Hepatocyte (in vitro differentiated cells): ENCODE results near the gene ZFX. TPM values are rescaled to one million over a fixed set of nuclear protein-coding genes. Genes with fewer than 3 reads are reported as not detected.

Experiments used
- DNase-seq: peaks from one replicate; pipeline ENCODE4 v3.0.0-alpha.2; 2016; ENCODE audit warnings: low spot score
- H2AFZ ChIP-seq: fragments of 200-600 bp; sonication (generic); 2 replicates; pipeline ENCODE4 v1.6.0; 2016; ENCODE audit warnings: antibody characterized with exemption, mild to moderate bottlenecking
- H3K27ac ChIP-seq: fragments of 200-600 bp; sonication (generic); 2 replicates; pipeline ENCODE4 v1.5.1; 2016; ENCODE audit warnings: mild to moderate bottlenecking
- H3K27me3 ChIP-seq: fragments of 200-600 bp; sonication (generic); 2 replicates; pipeline ENCODE4 v1.6.1; 2016
- H3K36me3 ChIP-seq: fragments of 200-600 bp; sonication (generic); replicated peaks from 2 replicates; pipeline ENCODE4 v1.5.1; 2016; ENCODE audit warnings: low read depth; ENCODE audit not compliant: insufficient read depth
- H3K4me1 ChIP-seq: fragments of 200-600 bp; sonication (generic); 2 replicates; pipeline ENCODE4 v1.5.1; 2016; ENCODE audit warnings: mild to moderate bottlenecking, moderate library complexity; ENCODE audit not compliant: insufficient read depth
- H3K4me2 ChIP-seq: fragments of 200-600 bp; sonication (generic); 2 replicates; pipeline ENCODE4 v1.6.0; 2016
- H3K4me3 ChIP-seq: fragments of 200-600 bp; sonication (generic); 2 replicates; pipeline ENCODE4 v1.5.1; 2016; ENCODE audit warnings: mild to moderate bottlenecking
- H3K79me2 ChIP-seq: fragments of 200-600 bp; sonication (generic); 2 replicates; pipeline ENCODE4 v1.6.0; 2017; ENCODE audit warnings: mild to moderate bottlenecking
- H3K9me2 ChIP-seq: fragments of 200-600 bp; sonication (generic); replicated peaks from 2 replicates; pipeline ENCODE4 v1.6.0; 2017; ENCODE audit warnings: mild to moderate bottlenecking; ENCODE audit not compliant: insufficient read depth
- H3K9me3 ChIP-seq: fragments of 200-600 bp; sonication (generic); 2 replicates; pipeline ENCODE4 v1.5.1; 2016; ENCODE audit warnings: low read depth, mild to moderate bottlenecking
- H4K20me1 ChIP-seq: fragments of 200-600 bp; sonication (generic); 2 replicates; pipeline ENCODE4 v1.6.0; 2016; ENCODE audit warnings: mild to moderate bottlenecking; ENCODE audit not compliant: insufficient read depth, poor library complexity, severe bottlenecking
- EZH2 ChIP-seq: fragments of 200-600 bp; sonication (generic); IDR thresholded peaks from 2 replicates; pipeline ENCODE4 v1.6.1; 2016; ENCODE audit warnings: antibody characterized with exemption, mild to moderate bottlenecking, borderline replicate concordance
- EZH2phosphoT487 ChIP-seq: fragments of 200-600 bp; sonication (generic); IDR thresholded peaks from one replicate; pipeline ENCODE4 v1.6.1; 2018; ENCODE audit warnings: antibody characterized with exemption, mild to moderate bottlenecking, low read depth, moderate library complexity; ENCODE audit not compliant: unreplicated experiment, severe bottlenecking
- WGBS: methylation state at CpG from one replicate; pipeline ENCODE4 v1.1.6; 2016; ENCODE audit warnings: low lambda C conversion rate; ENCODE audit errors: missing lambda C conversion rate; 5-methylcytosine and 5-hydroxymethylcytosine counted together
- polyA plus RNA-seq: library from polyadenylated mRNA; unstranded; fragments of >200 nt; fragmentation: Nextera tagmentation; extraction: Ambion mirVana; gene quantifications from 2 replicates; pipeline ENCODE4 v1.2.1, GENCODE V29; 2016
- total RNA-seq: library from RNA; depleted of rRNA; stranded (reverse); fragments of >200 nt; gene quantifications from 2 replicates; pipeline ENCODE4 v1.2.3, GENCODE V29; 2014
- TF ChIP-seq, protein P1 (sequence below): fragments of 200-600 bp; sonication (generic); IDR thresholded peaks from 2 replicates; pipeline ENCODE4 v1.5.1; 2016; ENCODE audit warnings: antibody characterized with exemption, mild to moderate bottlenecking; ENCODE audit not compliant: poor library complexity

Gene ZFX
- total and polyA plus RNA-seq, 2 experiments from 2014 or later = 31.5 to 74.0 TPM

- Histone ChIP-seq H3K9me3 (no peaks in the 10 kb centered on the region), H3K4me1 (no peaks in the 10 kb centered on the region), H3K9me2 (no peaks in the 10 kb centered on the region), H4K20me1 (no peaks in the 10 kb centered on the region), H3K27me3 (no peaks in the 10 kb centered on the region), H3K36me3 (peaks cover 6% of the 10 kb centered on the region), H3K27ac (no peak overlapping the region), H2AFZ (no peak overlapping the region), H3K4me3 (no peak overlapping the region), H3K79me2 (peaks cover 29% of the 10 kb centered on the region), H3K4me2 (no peak overlapping the region)
- TF ChIP-seq EZH2 (no peak), EZH2phosphoT487 (no peak)
- TF ChIP-seq, protein P1, sequence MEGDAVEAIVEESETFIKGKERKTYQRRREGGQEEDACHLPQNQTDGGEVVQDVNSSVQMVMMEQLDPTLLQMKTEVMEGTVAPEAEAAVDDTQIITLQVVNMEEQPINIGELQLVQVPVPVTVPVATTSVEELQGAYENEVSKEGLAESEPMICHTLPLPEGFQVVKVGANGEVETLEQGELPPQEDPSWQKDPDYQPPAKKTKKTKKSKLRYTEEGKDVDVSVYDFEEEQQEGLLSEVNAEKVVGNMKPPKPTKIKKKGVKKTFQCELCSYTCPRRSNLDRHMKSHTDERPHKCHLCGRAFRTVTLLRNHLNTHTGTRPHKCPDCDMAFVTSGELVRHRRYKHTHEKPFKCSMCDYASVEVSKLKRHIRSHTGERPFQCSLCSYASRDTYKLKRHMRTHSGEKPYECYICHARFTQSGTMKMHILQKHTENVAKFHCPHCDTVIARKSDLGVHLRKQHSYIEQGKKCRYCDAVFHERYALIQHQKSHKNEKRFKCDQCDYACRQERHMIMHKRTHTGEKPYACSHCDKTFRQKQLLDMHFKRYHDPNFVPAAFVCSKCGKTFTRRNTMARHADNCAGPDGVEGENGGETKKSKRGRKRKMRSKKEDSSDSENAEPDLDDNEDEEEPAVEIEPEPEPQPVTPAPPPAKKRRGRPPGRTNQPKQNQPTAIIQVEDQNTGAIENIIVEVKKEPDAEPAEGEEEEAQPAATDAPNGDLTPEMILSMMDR = no peak
- WGBS = 96% methylated on average over 2 of the region's 2 CpGs
- DNase-seq = no peak
Observed at GRCh38 chrX:24215272-24215671, 65.7 kb downstream of the ZFX start.

DNA sequence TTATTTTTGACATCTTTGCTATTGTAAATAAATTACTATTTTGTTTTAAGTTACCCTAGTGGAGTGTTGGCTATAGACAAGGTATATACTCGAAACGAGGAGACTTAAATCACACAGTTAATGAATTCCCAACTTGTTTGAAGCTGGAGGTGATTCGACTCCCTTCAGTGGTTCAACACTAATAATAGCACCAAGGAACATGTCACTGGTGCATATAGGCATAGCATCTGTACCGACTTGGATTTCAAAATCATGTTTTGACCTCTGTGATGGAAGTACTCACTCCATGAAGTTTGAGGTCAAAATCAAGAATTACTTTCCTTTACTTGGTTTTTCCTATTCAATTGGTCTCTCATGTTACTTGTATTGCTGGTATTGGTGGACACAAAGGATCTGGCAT lies 66.5 kb downstream of the ZFX start:
- no peaks in the 10 kb centered on the region for H3K4me1 ChIP-seq
- H3K9me2 ChIP-seq = no peaks in the 10 kb centered on the region
- peaks cover 6% of the 10 kb centered on the region for H3K36me3 ChIP-seq
- no peaks in the 10 kb centered on the region for H3K9me3 ChIP-seq
- no peak overlapping the region for H3K4me2 ChIP-seq
- no peaks in the 10 kb centered on the region for H4K20me1 ChIP-seq
- WGBS = 99% methylated on average over 4 of the region's 4 CpGs
- H3K27me3 ChIP-seq = no peaks in the 10 kb centered on the region
- no peak overlapping the region for H2AFZ ChIP-seq
- H3K4me3 ChIP-seq = no peak overlapping the region
- DNase-seq = no peak
- no peak overlapping the region for H3K27ac ChIP-seq
- H3K79me2 ChIP-seq = peaks cover 23% of the 10 kb centered on the region
- TF ChIP-seq, protein P1 = no peak
- TF ChIP-seq EZH2 (no peak), EZH2phosphoT487 (no peak)

- no peaks in the 10 kb centered on the region for H4K20me1 ChIP-seq
- no peak overlapping the region for H3K4me3 ChIP-seq
- no peak overlapping the region for H3K4me2 ChIP-seq
- no peaks in the 10 kb centered on the region for H3K9me2 ChIP-seq
- H3K79me2 ChIP-seq = peaks cover 15% of the 10 kb centered on the region
- DNase-seq = no peak
- no peaks in the 10 kb centered on the region for H3K4me1 ChIP-seq
- 100% methylated on average over 1 of the region's 1 CpG for WGBS
- no peaks in the 10 kb centered on the region for H3K27me3 ChIP-seq
- TF ChIP-seq, protein P1 = no peak
- TF ChIP-seq EZH2phosphoT487 = no peak
- no peak for TF ChIP-seq EZH2
- no peak overlapping the region for H2AFZ ChIP-seq
- no peaks in the 10 kb centered on the region for H3K9me3 ChIP-seq
- peaks cover 3% of the 10 kb centered on the region for H3K36me3 ChIP-seq
- no peak overlapping the region for H3K27ac ChIP-seq
Observed at GRCh38 chrX:24216827-24217226, 67.3 kb downstream of the ZFX start.

DNA sequence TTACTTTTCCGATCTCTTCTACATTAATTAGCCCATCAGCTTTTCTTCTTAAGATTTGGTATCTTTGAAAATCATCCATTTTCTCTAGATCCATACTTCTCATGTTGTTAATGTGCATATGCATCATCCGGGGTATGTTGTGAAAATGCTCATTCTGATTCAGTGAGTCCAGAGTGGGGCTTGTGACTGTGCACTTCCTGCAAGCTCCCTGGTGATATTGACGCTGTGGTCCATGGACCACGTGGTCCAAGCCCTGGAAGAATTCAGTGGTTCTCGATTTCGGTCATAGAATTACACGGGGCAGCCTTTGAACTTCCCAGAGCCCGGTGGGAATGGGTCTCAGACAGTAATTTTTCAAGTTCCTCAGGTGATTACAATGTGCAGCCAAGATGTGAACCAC lies 69.8 kb downstream of the ZFX start:
- WGBS = 91% methylated on average over 8 of the region's 8 CpGs
- H3K79me2 ChIP-seq = no peaks in the 10 kb centered on the region

More for the DNA sequence above, 69.8 kb downstream of the ZFX start:
- no peaks in the 10 kb centered on the region for H3K36me3 ChIP-seq
- H3K4me1 ChIP-seq = no peaks in the 10 kb centered on the region
- no peak overlapping the region for H2AFZ ChIP-seq
- H3K4me2 ChIP-seq = no peak overlapping the region
- no peaks in the 10 kb centered on the region for H3K9me2 ChIP-seq
- H3K9me3 ChIP-seq = no peaks in the 10 kb centered on the region
- no peak overlapping the region for H3K4me3 ChIP-seq
- no peak for DNase-seq
- no peak overlapping the region for H3K27ac ChIP-seq
- no peaks in the 10 kb centered on the region for H4K20me1 ChIP-seq
- H3K27me3 ChIP-seq = no peaks in the 10 kb centered on the region
- TF ChIP-seq EZH2 (no peak), EZH2phosphoT487 (no peak)
- TF ChIP-seq, protein P1 = no peak
